ENCODE data around the gene SPACA1. TPM values are rescaled to one million over a fixed set of nuclear protein-coding genes. Genes with fewer than 3 reads are reported as not detected.
A peak's percentile ranks its signal among the peaks of the same experiment; 100 is the strongest.

Gene SPACA1
- total and polyA plus RNA-seq, 2 of the 8 experiments (the other 6 are each of a cell fraction or from before 2014, with no cell fraction given) = not detected

DNA sequence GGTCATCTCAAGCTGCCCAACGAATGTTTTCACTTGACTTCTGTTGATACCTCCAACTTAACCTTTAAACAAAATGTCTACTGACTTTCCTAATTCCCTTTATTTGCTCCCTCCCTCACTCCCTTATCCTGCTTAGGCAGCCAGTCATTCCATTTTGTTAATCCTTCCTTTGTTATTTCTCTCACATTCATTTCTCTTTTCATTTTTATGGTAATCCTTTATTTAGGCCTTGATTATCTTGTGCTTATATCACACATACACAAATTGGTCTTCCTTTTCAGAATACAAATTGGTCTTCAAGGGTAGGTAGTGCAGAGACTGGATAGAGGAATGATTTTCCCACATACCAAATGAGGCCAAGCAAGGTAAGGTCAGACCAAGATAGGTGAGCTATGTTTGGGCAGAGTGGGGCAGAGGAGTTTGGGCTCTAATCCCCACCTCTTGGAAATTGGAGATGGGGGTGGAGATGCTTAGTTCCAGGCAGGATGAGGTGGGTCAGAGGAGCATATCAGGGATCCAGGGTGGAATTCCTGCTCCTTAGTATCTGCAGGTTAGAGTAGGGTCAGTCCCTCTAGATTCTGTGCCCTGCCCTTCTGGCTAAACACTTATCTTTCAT is 2.0 kb upstream of the SPACA1 start:
- no peak overlapping the region for H3K27ac ChIP-seq (ENCODE audit: low read depth, low read length)
- no peak overlapping the region for H3K23ac ChIP-seq (ENCODE audit: insufficient read length)
- no peaks in the 10 kb centered on the region for H3K23me2 ChIP-seq (ENCODE audit: low read depth, low read length)
- H3K56ac ChIP-seq (replicated peaks; ENCODE audit: insufficient read length, low read depth, low read length) = no peak overlapping the region
- no peak overlapping the region for H3K9ac ChIP-seq (replicated peaks in 1 of 4; ENCODE audit: extremely low read depth in 1 of 4, low read depth in 3 of 4, low read length in 3 of 4)
- H4K91ac ChIP-seq (replicated peaks; ENCODE audit: insufficient read length, low read length) = no peak overlapping the region
- POLR2A ChIA-PET (ENCODE audit: partially characterized antibody) = no interaction called here
- H2AK5ac ChIP-seq (ENCODE audit: low read depth, low read length) = no peak overlapping the region
- H2BK20ac ChIP-seq (ENCODE audit: low read length) = no peak overlapping the region
- H3K27me3 ChIP-seq (replicated peaks in 1 of 4; ENCODE audit: control insufficient read depth in 3 of 4, extremely low read depth in 1 of 4, insufficient read depth in 3 of 4, low read length in 3 of 4) = no peaks in the 10 kb centered on the region
- no peak overlapping the region for H4K8ac ChIP-seq (ENCODE audit: extremely low read depth, insufficient read depth, low read length)
- H3K79me2 ChIP-seq (ENCODE audit: control insufficient read depth in 1 of 2, insufficient read depth in 2 of 2, low read length in 2 of 2) = no peaks in the 10 kb centered on the region
- no peaks in the 10 kb centered on the region for H4K20me1 ChIP-seq (replicated peaks in 1 of 2; ENCODE audit: control insufficient read depth in 1 of 2, insufficient read depth in 2 of 2, low read length in 2 of 2)
- H2BK15ac ChIP-seq (ENCODE audit: low read length) = no peak overlapping the region
- no peak overlapping the region for H3K4me2 ChIP-seq (ENCODE audit: insufficient read depth in 1 of 2, low read depth in 2 of 2, low read length in 2 of 2)
- H3K9me3 ChIP-seq (ENCODE audit: insufficient read depth in 2 of 2, low read depth in 1 of 2, low read length in 1 of 2) = peaks cover 0 to 5% of the 10 kb centered on the region in 2 experiments; a peak in 1 of 4 replicates
- H3K4me3 ChIP-seq (ENCODE audit: extremely low read depth in 1 of 4, insufficient read depth in 2 of 4, low read depth in 3 of 4, low read length in 4 of 4) = no peak overlapping the region
- H3K79me1 ChIP-seq (ENCODE audit: low read depth, low read length) = no peaks in the 10 kb centered on the region
- no peak overlapping the region for H2BK120ac ChIP-seq (replicated peaks; ENCODE audit: low read depth, low read length)
- DNase-seq (ENCODE audit: low read depth in 1 of 2, low spot score in 2 of 2) (no peak), FAIRE-seq (no peak)
- peaks cover 0 to 3% (median 0%) of the 10 kb centered on the region in 4 experiments; a peak in 1 of 8 replicates for H3K36me3 ChIP-seq (ENCODE audit: control insufficient read depth in 2 of 4, insufficient read depth in 4 of 4, low read length in 3 of 4)
- H3K4me1 ChIP-seq (replicated peaks in 1 of 4; ENCODE audit: control insufficient read depth in 3 of 4, insufficient read depth in 4 of 4, low read length in 3 of 4) = no peaks in the 10 kb centered on the region; a peak in 1 of 7 replicates
- H3K18ac ChIP-seq (ENCODE audit: extremely low read depth, low read length) = no peak overlapping the region
- no peak overlapping the region for H4K5ac ChIP-seq (ENCODE audit: insufficient read length, low read depth, low read length)
- CTCF ChIA-PET (ENCODE audit: partially characterized antibody) = no interaction called here
- no peak overlapping the region for H2BK5ac ChIP-seq (ENCODE audit: low read depth, low read length)
- H2AFZ ChIP-seq (ENCODE audit: low read length) = peak overlapping the region; percentile 42; the same call in 1 of the 2 replicates
- no peak overlapping the region for H3K14ac ChIP-seq (ENCODE audit: insufficient read length)
- no peak overlapping the region for H3K4ac ChIP-seq (replicated peaks; ENCODE audit: insufficient read length, low read depth, low read length)
- WGBS, 2 experiments (ENCODE audit: extremely low coverage in 1 of 2, insufficient coverage in 1 of 2, insufficient read length in 1 of 2, insufficient replicate concordance in 2 of 2, low coverage in 1 of 2, low lambda C conversion rate in 2 of 2, missing lambda C conversion rate in 1 of 2) = 73% methylated on average over 1 of the region's 1 CpG; no CpG with 5 or more reads in 1 of the 2 experiments
- H2BK12ac ChIP-seq (ENCODE audit: low read depth, low read length) = no peak overlapping the region
- TF ChIP-seq SP2 (IDR thresholded peaks at IDR 0.05; ENCODE audit: low read length) = no peak
- TF ChIP-seq EZH2 (IDR thresholded peaks at IDR 0.05; ENCODE audit: low read depth, low read length, severe bottlenecking) = no peak
- TF ChIP-seq RAD21 (IDR thresholded peaks at IDR 0.05 in 1 of 2, conservative IDR thresholded peaks at IDR 0.05 in 1 of 2; ENCODE audit: low read depth in 2 of 2, low read length in 2 of 2) = no peak
- no peak for TF ChIP-seq GABPA (IDR thresholded peaks at IDR 0.05; ENCODE audit: borderline replicate concordance, insufficient read depth, low read length)
- TF ChIP-seq, protein P1, sequence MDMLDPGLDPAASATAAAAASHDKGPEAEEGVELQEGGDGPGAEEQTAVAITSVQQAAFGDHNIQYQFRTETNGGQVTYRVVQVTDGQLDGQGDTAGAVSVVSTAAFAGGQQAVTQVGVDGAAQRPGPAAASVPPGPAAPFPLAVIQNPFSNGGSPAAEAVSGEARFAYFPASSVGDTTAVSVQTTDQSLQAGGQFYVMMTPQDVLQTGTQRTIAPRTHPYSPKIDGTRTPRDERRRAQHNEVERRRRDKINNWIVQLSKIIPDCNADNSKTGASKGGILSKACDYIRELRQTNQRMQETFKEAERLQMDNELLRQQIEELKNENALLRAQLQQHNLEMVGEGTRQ (IDR thresholded peaks at IDR 0.05; ENCODE audit: low read length) = no peak
- TF ChIP-seq, protein P2, sequence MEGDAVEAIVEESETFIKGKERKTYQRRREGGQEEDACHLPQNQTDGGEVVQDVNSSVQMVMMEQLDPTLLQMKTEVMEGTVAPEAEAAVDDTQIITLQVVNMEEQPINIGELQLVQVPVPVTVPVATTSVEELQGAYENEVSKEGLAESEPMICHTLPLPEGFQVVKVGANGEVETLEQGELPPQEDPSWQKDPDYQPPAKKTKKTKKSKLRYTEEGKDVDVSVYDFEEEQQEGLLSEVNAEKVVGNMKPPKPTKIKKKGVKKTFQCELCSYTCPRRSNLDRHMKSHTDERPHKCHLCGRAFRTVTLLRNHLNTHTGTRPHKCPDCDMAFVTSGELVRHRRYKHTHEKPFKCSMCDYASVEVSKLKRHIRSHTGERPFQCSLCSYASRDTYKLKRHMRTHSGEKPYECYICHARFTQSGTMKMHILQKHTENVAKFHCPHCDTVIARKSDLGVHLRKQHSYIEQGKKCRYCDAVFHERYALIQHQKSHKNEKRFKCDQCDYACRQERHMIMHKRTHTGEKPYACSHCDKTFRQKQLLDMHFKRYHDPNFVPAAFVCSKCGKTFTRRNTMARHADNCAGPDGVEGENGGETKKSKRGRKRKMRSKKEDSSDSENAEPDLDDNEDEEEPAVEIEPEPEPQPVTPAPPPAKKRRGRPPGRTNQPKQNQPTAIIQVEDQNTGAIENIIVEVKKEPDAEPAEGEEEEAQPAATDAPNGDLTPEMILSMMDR (IDR thresholded peaks at IDR 0.05; ENCODE audit: control extremely low read depth in 1 of 3, insufficient read depth in 1 of 3, low read depth in 1 of 3, low read length in 3 of 3) = no peak
- TF ChIP-seq, protein P3, sequence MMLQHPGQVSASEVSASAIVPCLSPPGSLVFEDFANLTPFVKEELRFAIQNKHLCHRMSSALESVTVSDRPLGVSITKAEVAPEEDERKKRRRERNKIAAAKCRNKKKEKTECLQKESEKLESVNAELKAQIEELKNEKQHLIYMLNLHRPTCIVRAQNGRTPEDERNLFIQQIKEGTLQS (IDR thresholded peaks at IDR 0.05; ENCODE audit: insufficient read depth, low read depth, low read length) = no peak
- TF ChIP-seq TAF7 (optimal IDR thresholded peaks at IDR 0.05; ENCODE audit: borderline replicate concordance, low read depth, low read length) = no peak

Measured in H1 (cell line).